ENCODE results near the gene IL6ST.

DNA sequence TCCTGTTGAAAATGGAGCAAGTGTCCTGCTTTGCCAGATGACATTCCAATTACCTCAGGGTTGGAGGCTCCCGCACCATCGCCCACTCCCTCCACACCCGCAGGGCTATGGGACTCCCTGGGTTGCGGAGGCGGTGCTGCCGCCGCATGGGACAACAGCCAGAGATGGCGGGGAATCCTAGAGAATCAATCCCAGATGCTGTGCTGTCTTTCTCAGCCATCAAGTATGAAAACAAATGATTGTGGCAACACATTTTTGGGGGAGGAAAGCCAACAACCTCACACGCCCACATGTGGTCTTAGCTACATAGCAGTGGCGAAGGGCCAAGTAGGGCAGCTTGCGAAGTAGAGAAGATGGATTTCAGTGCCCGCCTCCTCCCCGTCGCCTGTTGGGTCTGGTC is 96.9 kb downstream of the IL6ST start:
- TF ChIP-seq, protein P1, sequence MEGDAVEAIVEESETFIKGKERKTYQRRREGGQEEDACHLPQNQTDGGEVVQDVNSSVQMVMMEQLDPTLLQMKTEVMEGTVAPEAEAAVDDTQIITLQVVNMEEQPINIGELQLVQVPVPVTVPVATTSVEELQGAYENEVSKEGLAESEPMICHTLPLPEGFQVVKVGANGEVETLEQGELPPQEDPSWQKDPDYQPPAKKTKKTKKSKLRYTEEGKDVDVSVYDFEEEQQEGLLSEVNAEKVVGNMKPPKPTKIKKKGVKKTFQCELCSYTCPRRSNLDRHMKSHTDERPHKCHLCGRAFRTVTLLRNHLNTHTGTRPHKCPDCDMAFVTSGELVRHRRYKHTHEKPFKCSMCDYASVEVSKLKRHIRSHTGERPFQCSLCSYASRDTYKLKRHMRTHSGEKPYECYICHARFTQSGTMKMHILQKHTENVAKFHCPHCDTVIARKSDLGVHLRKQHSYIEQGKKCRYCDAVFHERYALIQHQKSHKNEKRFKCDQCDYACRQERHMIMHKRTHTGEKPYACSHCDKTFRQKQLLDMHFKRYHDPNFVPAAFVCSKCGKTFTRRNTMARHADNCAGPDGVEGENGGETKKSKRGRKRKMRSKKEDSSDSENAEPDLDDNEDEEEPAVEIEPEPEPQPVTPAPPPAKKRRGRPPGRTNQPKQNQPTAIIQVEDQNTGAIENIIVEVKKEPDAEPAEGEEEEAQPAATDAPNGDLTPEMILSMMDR (IDR thresholded peaks at IDR 0.05; ENCODE audit: low read length): no peak
- TF ChIP-seq EZH2 (IDR thresholded peaks at IDR 0.05; ENCODE audit: borderline replicate concordance, low read length): no peak
